MCF 10A (cell line): Measurements from ENCODE around the gene FANCC. TPM values are rescaled to one million over a fixed set of nuclear protein-coding genes. Genes with fewer than 3 reads are reported as not detected.
A peak's percentile ranks its signal among the peaks of the same experiment; 100 is the strongest.
"Not testable (repeated sequence)": the region's sequence is repeated elsewhere in the genome, so short reads cannot be mapped to it uniquely, and the experiment has no call there.

Source experiments
- BruUV-seq: library from RNA; stranded (reverse); fragments of 400-500 nt; replicated peaks from 2 replicates; lab custom pipeline; 2021; lab: Mats Ljungman, UMichigan
- CTCF ChIA-PET: fragments of 300-600 bp; sonication (Branson Sonifier 250); formaldehyde crosslinking; extraction: SDS; loops from one replicate; lab custom pipeline; 2021; ENCODE audit warnings: antibody characterized with exemption, inconsistent platforms; lab: Yijun Ruan, JAX
- POLR2A ChIA-PET: fragments of 300-600, 350-650 bp; sonication (Branson Sonifier 250); formaldehyde crosslinking; extraction: SDS; loops from one replicate; lab custom pipeline; 2020; ENCODE audit warnings: antibody characterized with exemption, inconsistent platforms; lab: Yijun Ruan, JAX
- DNase-seq: peaks from one replicate; pipeline ENCODE4 v3.0.0-alpha.2; 2018; ENCODE audit not compliant: unreplicated experiment
- H3K27ac Mint-ChIP-seq: one replicate; pipeline ENCODE4 v1.8.0; 2022; ENCODE audit warnings: mild to moderate bottlenecking, low read depth, mixed read lengths; ENCODE audit not compliant: unreplicated experiment
- H3K27me3 Mint-ChIP-seq: one replicate; pipeline ENCODE4 v1.8.0; 2022; ENCODE audit warnings: mixed read lengths; ENCODE audit not compliant: insufficient read depth, unreplicated experiment
- H3K36me3 Mint-ChIP-seq: one replicate; pipeline ENCODE4 v1.8.0; 2022; ENCODE audit warnings: mild to moderate bottlenecking, moderate library complexity, mixed read lengths; ENCODE audit not compliant: insufficient read depth, unreplicated experiment
- H3K4me1 Mint-ChIP-seq: one replicate; pipeline ENCODE4 v1.8.0; 2022; ENCODE audit warnings: mixed read lengths; ENCODE audit not compliant: insufficient read depth, unreplicated experiment
- H3K4me3 Mint-ChIP-seq: one replicate; pipeline ENCODE4 v1.8.0; 2022; ENCODE audit warnings: mild to moderate bottlenecking, moderate library complexity, mixed read lengths; ENCODE audit not compliant: unreplicated experiment
- H3K9me3 Mint-ChIP-seq: one replicate; pipeline ENCODE4 v1.8.0; 2022; ENCODE audit warnings: mixed read lengths; ENCODE audit not compliant: unreplicated experiment
- CTCF ChIP-seq: fragments of 200-600 bp; IDR thresholded peaks from one replicate; pipeline ENCODE4 v1.8.0; 2022; ENCODE audit warnings: antibody characterized with exemption, mild to moderate bottlenecking; ENCODE audit not compliant: unreplicated experiment
- intact Hi-C: fragments of 100-400 bp; cut with micrococcal nuclease; formaldehyde crosslinking; loops from 2 replicates; pipeline ENCODE4 v1.14.1; 2022
- total RNA-seq: library from RNA; stranded (reverse); gene quantifications from 2 replicates; pipeline ENCODE4 v1.2.3, GENCODE V29; 2022

FANCC gene
- total RNA-seq, 1 experiment from 2014 or later: 12.1 TPM

GRCh38 chr9:95296761-95297160 is 20.7 kb downstream of the FANCC start:
- ChIA-PET CTCF (no interaction called here), POLR2A (interaction anchor here (0.8 kb wide), 1 partner anchor 1325 kb away, joined by 3 read pairs; no protein-coding TSS in a partner anchor)
- intact Hi-C loops: no loop called here
- Mint-ChIP-seq H3K36me3 (no peaks in the 10 kb centered on the region), H3K4me1 (no peaks in the 10 kb centered on the region), H3K4me3 (no peak overlapping the region), H3K9me3 (no peaks in the 10 kb centered on the region), H3K27ac (peak overlapping the region; percentile 36), H3K27me3 (no peaks in the 10 kb centered on the region)
- DNase-seq: no peak
- no TSS peak for BruUV-seq
- no peak for TF ChIP-seq CTCF

DNA sequence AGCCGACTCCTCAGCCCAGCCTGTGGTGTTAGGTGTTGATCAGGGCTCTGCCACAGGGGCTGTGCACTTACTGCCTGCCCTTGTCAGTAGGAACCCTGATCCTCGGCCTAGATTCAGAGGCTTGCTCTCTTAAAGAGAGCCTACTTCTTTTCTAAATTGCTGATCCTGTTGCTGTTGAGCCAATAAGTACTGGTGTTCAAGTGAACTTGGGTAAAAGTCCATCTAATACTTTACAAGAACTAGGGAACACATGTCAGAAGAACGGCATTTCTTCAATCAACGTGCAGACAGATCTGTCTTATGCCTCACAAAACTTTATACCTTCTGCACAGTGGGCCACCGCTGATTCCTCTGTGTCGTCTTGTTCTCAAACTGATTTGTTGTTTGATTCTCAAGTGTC is 24.2 kb downstream of the FANCC start:
- H3K4me3 Mint-ChIP-seq, POLR2A ChIA-PET: not testable (repeated sequence)

GRCh38 chr9:95292226-95292625 is 25.3 kb downstream of the FANCC start:
- Mint-ChIP-seq H3K9me3 (no peaks in the 10 kb centered on the region), H3K4me3 (no peak overlapping the region), H3K27me3 (no peaks in the 10 kb centered on the region), H3K4me1 (no peaks in the 10 kb centered on the region), H3K27ac (no peak overlapping the region), H3K36me3 (no peaks in the 10 kb centered on the region)
- ChIA-PET CTCF (no interaction called here), POLR2A (no interaction called here)
- no peak for TF ChIP-seq CTCF
- no peak for DNase-seq
- intact Hi-C loops: no loop called here
- no TSS peak for BruUV-seq

More for the DNA sequence above, 24.2 kb downstream of the FANCC start:
- H3K27ac Mint-ChIP-seq, BruUV-seq, H3K36me3 Mint-ChIP-seq, H3K4me1 Mint-ChIP-seq, intact Hi-C loops, DNase-seq, H3K27me3 Mint-ChIP-seq, H3K9me3 Mint-ChIP-seq, CTCF ChIA-PET: not testable (repeated sequence)

DNA sequence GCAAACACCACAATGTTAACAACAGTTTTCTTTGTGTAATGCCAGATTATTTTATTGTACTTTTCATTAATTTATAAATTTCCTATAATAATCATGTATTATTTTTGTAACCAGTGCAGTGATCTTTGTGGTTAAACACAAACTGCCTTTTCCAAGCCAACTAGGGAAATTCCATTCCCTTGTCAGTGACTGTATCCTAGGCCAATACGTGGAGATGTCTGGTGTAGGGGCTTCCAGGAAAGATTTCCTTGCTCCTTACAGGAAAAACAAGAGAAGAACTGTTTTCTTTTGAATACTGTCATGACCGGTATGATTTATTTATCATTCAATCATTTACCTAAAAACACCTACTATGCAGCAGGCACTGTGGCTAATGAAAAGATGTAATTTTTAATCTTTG is 31.4 kb downstream of the FANCC start:
- intact Hi-C loops: no loop called here
- no peak for TF ChIP-seq CTCF
- CTCF ChIA-PET: no interaction called here
- H3K4me3 Mint-ChIP-seq: no peak overlapping the region
- H3K4me1 Mint-ChIP-seq: no peaks in the 10 kb centered on the region
- H3K36me3 Mint-ChIP-seq: no peaks in the 10 kb centered on the region
- H3K9me3 Mint-ChIP-seq: peaks cover 5% of the 10 kb centered on the region
- H3K27me3 Mint-ChIP-seq: no peaks in the 10 kb centered on the region
- no peak overlapping the region for H3K27ac Mint-ChIP-seq
- no peak for DNase-seq
- no TSS peak for BruUV-seq
- POLR2A ChIA-PET: no interaction called here

DNA sequence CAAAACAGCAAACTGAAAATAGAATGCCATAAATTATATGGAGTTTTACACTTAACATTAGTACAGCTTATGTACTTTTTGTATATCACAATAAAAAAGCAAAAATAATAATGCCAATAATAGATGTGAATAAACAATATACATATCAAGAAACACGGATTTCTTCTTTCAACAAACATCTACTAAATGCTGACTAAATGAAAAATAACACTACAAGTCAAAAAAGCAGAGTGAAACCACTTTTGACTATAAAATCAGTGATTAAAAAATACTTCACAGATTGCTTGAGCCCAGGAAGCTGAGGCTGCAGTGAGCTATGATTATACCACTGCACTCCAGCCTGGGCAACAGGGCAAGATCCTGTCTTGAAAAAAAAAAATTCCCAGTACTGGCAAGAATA is 32.2 kb downstream of the FANCC start:
- Mint-ChIP-seq H3K4me3 (no peak overlapping the region), H3K36me3 (no peaks in the 10 kb centered on the region), H3K4me1 (no peaks in the 10 kb centered on the region), H3K27ac (no peak overlapping the region), H3K27me3 (no peaks in the 10 kb centered on the region), H3K9me3 (peaks cover 12% of the 10 kb centered on the region)
- no peak for DNase-seq
- CTCF ChIA-PET: interaction anchor here (0.6 kb wide), 1 partner anchor 319 kb away, joined by 3 read pairs; no protein-coding TSS in a partner anchor
- BruUV-seq: no TSS peak
- POLR2A ChIA-PET: interaction anchor here (0.6 kb wide), 1 partner anchor 199 kb away, joined by 4 read pairs; no protein-coding TSS in a partner anchor
- TF ChIP-seq CTCF: no peak
- intact Hi-C loops: no loop called here
